Muscle of back (tissue), 11 donors: ENCODE results near the gene TRMT61A. TPM values are rescaled to one million over a fixed set of nuclear protein-coding genes. Genes with fewer than 3 reads are reported as not detected.

ENCODE experiments used
- DNase-seq, 3 donors: peaks; one replicate each; pipeline versions ENCODE4 v3.0.0 to v3.0.0-alpha.2; 2013
- polyA plus RNA-seq, 10 donors: library from polyadenylated mRNA; unstranded; fragments of 120-200 nt; gene quantifications; one replicate each; pipeline ENCODE4 v1.2.1, GENCODE V29; 2013; ENCODE audit not compliant: insufficient read length in 10 of 10

The TRMT61A gene
- polyA plus RNA-seq, 10 donors = 5.4 to 7.9 (median 6.8) TPM

DNA sequence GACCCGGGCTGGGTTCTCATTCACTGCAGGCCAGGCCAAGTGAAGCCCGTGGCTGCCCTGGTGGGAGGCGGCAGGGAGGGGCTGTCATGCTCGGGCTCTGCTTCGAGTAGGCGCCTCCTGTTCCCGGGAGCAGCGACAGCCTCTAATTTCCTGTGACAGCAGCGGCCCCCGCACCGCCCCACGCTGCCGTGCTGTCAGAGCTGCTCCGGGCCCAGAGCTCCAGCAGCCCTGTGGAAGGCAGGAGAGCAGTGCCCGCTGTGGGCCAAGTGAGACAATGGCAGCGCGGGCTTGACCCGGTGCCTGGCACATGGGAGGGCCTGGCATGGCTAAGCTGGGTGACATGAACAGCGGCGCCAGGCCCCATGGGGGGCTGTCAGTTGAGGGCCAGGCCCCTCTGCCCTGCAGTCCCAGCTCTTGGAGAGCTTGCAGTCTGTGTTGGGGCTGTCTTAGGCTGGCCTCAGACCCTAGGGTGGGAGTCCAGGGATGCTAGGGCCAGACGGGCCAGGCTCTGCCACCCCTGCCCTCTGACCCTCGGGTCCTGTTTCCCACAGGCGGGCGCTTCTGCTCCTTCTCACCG is 5.1 kb downstream of the TRMT61A start:
- DNase-seq = no peak

DNA sequence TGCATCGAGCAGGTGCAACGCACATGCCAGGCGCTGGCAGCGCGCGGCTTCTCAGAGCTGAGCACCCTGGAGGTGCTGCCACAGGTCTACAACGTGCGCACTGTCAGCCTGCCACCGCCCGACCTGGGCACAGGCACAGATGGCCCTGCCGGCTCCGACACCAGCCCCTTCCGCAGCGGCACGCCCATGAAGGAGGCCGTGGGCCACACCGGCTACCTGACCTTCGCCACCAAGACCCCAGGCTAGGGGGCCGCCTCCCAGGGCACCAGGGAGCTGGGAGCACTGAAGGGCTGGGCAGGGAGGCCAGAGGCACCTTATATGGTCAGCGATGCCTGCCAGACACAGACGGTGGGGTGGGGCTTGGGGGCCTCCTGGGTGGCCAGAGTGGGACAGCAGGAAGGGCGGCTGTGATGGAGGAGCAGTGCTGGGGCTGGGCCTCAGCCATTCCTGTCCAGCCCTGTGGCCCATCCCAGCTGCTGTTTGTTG is 5.6 kb downstream of the TRMT61A start:
- DNase-seq = no peak

DNA sequence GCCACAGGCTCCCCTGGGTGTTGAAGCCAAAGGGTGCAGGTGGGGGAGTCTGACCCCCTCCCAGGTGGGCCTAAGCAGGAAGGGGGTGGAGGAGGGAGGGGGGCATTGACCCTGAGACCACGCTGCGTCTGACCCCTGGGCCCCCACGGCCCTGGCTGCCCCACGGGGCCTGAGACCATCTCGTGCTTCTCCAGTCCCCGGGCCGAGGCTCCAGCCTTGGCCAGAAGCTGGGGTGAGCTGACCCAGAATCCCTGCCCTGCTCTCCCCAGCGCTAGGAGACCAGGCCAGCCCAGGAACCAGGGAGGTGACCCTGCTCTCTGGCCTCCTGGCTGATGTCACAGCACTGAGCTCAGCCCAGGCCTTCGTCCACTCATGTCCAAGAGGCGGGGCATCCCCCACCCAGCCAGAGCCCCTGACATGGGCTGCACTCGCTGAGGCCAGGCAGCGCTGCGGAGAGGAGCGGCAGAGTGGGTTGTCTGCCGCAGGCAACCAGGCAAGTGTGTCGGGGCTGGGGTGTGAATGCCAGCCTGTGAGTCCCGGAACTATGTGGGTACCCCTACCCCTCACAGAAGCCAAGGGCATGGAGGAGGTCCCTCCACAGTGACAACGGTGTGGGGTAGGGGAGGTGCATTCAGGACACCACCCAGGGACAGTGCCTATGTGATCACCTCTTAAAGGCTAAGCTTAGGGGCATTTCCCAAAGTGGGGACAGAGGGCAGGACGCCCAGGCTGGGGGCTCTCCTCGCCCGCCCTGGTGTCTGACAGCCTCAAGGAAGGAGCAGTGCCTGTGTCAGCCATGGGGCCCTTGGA is 6.3 kb downstream of the TRMT61A start:
- DNase-seq = no peak

DNA sequence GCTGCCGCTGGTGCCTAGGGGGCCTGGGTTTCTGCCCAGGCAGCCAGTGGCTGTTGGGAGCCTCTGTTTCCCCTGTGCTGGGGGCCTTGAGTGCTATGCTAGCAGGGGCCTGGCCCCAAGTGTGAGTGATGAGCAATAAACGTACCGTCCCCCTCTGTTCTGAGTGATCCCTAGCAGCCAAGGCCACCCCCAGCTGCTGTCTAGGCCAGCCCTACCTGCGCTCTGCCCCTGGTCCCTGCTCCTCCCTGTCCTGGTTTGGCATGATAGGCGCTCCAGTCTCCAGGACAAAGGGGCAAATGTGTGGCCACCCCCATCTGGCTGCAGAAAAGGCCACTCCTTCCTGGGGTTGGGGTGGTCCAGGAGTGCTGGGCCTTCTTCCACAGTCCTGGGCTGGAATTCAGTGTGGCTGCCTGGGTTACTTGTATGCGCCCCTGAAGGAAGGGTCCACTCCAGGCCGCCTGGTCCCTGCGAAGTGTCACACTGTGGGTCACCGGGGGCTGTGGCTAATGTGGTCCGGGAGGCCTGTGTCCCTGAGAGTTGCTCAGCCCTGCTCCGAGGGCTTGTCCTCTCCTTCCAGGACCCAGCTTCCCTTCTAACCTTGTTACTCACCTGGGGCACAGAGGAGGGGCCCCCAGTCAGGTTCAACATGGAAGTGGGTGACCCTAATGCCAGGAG is 7.0 kb downstream of the TRMT61A start:
- DNase-seq = no peak

DNA sequence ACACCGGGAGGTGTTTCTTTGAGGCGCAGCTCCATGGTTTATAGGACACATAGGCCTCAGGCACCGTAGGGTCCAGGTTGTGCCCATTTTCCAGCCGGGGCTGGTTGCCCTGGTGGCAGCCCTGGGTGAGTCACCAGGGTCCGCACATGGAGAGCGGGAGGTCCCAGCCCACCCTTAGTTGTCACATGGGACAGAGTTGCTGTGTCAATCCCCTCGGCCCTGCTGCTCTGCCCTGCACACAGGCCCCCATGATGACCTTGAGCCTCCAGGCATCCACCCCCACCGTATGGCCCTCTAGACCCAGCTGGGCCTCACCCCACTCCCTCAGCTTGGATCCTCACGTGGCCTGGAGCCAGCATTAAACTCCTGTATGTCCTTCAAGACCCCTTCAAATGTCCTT is 7.7 kb downstream of the TRMT61A start:
- DNase-seq = no peak

DNA sequence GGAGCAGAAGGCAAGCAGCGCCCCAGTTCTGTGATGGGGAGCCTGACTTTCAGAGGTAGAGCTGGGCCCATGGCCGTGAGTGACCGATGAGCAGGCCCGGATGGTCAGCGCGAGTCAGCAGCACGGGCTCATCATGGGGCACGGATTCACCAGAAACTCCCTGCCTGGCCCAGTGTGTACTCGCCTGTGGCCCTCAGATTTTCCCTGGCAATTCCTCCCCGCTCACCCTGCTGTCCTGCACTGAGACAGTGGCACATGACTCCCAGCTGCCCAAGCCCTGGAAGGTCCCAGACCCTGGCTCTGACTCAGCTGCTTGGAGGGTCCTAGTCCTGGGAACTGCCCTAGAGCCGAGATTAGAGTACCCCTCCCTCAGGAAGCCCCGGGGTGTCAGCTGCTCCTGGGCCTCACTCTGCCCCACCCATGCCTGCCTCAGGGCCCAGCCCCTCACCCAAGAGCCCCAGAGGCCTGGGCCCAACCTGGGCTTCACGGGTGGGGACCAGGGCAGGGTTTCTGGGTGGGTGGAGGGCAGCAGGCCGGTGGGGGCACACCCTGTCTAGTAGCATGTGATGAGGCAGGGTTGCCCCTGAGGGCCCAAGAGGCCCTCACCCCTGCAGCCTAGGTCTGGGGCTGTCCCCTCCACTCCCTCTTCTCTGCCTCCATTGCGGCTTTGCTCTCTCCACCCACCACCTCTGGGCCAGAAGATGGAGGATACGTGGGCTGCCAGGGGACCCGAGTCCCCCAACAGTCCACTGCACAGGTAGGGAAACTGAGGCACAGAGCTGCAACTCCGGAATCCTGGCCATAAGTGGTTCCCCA is 8.4 kb downstream of the TRMT61A start:
- no peak for DNase-seq

DNA sequence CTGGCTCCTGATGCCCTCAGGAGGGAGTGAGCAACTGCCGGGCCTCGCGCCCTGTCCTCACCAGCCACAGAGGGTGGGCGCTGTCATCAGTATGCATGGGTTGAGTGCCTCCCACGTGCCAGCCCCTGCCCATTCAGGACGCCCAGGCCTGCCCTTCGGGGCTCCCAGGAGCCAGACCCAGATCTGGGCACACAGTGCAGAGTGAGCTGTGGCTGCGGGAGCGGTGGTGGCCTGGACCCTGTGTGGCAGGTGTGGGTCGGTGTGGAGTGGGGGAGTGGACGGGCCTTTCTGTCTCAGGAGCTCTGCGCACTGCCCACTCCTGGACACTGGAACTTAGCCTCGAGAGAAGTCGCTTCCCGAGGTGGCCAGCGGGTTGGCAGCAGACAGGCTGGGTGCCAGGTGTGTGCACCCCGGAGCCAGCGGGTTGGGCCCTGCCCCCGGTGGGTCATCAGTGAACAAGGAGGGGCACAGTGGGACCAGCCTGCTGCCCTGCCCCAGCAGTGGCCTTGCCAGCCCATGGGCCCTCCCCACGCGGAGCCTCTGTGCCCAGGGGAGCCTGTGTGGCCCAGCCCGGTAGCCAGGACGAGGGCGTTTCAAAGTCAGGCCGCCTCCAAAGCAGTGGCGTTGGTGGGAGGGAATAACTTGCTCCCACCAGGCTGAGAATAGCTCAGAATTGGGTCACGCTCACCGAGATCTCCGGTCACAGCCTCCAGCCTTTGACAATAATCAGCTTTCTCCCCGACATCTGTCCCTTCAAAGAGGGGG is 9.5 kb downstream of the TRMT61A start:
- DNase-seq = no peak

DNA sequence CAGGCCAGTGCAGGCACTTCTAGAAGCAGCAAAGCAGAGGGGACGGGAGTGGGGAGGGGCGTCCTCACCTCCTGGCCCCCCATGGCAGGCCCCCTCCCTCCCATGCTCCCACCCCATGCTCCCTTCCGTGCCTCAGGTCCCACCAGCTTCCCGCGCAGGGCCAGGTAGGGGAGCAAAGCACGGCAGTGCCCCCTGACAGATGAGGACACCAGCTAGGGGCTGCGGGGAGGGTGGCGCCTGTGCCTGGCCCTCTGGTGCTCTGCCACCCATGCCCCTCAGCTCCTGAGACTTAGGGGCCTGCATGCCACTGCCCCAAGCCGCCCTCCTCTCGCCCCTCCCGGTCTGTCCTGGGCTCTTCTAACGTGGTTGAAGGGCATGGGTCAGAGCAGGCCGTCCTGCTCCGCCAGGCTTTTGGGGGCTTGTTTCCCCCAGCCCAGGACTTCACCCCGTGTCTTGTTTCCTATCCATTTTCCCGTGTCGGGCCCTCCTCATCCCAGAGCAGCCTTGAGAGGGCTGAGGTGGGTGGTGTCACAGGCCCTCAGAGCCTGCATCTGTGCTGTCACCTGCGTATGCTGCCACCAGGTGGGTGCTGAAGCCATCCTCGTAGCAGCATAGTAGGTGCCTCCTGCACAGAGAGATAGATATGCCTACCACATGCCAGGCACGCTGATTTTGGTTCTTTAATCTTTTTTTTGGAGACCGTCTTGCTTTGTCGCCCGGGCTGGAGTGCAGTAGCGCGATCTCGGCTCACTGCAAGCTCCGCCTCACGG is 10.2 kb downstream of the TRMT61A start:
- no peak for DNase-seq

DNA sequence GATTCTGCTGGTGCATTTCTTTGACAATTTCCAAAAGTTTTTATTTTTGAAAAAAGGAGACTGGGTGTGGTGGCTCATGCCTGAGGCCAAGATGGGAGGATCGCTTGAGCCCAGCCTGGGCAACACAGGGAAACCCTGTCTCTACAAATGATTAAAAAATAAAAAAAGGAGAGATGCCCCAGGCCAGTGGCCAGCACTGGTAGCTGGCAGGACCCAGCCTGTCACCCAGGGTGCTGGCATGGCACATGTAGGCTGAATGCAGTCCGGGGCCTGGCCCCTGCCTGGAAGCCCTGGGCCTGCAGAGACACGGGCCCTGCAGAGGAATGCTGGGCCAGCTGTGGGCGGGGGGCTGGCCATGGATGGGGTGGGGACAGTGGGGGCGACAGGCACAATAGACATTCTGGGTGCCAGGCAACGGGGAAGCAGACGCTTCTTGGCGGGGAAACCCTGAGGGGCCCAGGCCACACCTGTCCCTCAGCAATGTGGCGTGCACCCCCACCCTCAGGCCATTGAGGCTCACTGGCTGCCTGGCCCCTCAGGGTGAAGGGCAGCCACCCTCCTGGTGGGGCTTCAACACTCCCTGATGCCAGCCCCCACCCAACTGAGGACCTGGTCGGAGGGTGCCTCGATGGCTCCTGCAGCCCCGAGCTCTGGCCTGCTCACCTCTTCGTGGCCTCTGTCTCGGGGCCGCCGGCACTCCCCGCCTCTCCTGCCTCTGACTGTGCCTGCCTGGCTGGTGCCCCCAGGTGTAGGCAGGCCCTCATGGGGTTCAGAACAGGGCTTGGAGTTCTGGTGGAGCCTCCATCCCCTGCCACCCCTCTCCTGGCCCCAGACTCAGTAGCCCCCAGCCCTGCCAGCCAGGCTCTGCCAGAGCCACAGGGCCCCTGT is 12.1 kb downstream of the TRMT61A start:
- peak in 1 of 3 donors; percentile 46 for DNase-seq

DNA sequence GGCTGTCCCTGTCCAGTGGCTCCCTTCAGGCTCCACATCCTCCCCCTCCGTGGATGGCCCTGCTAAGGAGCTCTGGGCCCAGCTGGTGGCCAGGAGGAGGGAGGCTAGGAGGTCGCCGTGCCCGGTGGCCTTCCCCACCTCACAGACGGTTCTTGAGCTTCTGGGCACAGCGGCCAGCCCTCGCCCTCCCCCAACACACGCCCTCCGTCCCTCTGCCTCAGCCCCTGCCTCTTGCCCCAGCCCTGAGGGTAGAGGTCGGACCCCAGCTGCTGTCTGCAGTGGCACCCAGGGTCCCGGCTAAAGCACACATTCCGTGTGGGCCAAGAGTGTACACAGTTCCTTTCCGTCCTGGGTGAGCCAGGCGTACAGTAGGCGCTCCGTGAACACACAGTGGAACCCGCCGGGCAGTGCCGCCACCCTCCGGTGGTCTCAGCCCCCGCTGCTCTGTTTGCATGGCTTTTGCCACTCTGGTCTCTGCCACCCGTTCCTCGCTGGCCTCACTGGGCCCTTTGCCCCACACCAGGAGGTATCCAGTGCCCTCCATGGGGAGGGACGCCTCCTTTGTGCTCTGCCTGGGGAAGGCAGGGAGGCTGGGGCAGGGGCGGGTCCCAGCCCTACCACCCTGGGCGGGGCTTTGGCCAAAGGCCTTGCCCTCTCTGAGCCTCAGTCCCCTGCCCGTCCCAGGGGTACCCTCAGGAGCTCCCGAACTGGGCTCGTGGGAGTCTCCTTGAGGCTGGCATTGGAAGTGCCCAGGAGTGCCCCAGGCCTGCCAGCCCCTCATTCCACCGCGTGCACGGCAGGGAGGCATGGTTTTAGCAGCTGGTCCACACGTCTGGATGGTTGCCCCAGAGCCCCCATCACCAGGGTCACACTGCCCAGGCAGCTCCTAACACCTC is 13.0 kb downstream of the TRMT61A start:
- no peak for DNase-seq

DNA sequence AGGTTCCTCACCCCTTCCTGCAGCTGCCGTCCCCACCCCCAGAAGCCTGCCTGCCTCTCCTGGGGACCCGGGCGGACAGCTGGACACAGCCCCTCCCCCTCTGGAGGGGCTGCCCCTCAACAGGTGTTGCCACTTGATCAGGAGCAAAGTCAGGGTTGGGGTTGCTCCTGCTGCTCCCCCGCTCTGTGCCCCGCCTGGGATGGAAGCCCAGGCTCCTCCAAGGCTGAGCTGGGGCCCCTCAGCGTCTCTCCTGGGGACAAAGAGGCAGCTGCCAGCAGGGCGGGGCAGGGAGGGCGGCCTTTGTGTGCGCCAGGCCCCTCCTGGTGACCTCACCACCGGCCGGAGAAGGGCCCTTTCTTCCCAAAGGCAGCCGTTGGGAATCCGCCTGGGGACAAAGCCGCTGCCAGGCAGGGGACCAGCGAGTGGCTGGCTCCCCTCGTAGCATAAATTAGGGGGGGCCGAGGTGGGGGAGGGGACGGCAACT is 13.7 kb downstream of the TRMT61A start:
- peak in 2 of 3 donors; percentile 72 to 90 for DNase-seq

DNA sequence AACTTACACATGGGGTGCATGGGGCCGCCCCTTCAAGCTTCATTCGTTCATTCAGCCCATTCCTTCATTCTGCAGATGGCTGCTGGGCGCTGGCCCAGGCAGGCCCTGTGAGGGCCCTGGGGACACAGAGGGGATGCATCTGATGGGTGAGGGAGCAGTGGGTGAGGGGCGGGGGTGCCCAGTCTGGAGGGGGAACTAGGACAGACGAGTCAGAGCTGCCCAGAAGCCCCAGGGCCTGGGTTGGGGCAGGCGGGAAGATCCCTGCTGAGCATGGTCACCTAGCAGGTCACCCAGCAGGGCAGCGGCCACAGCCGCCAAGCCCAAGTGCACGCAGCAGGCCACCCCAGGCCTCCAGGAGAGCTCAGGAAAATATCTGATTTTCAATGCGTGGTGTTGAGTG is 14.1 kb downstream of the TRMT61A start:
- no peak for DNase-seq

DNA sequence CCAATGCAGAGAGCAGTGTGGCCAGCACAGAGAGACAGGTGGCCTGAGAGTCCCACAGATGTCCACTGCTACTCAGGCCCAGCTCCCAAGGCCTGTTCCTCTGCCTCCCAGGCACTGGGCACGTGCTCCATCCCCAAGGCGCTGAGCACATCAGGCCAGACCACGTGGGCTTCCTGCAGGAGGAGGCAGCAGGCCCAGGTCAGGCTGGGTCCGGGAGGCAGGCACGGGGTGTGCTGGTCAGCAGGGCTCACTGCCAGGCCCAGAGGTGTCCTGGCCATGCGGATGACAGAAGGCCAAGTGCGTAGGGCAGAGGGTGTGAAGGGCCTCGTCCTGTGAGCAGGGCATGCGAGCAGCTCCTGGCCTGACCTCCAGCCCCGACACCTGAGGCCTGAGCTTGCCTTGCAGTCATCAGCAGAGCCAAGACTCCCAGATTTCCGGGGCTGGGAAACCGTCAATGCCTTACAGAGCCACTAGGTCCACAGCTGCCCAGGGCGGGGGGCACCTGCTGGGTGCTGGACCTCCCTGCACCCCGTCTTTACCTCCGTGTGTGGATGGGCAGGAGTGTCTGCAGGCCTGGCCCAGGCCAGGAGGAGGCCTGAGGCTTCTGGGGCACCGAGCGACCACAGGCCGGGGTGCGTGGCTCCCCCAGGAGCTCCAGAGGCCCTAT is 14.9 kb downstream of the TRMT61A start:
- DNase-seq = peak in 1 of 3 donors; percentile 55

DNA sequence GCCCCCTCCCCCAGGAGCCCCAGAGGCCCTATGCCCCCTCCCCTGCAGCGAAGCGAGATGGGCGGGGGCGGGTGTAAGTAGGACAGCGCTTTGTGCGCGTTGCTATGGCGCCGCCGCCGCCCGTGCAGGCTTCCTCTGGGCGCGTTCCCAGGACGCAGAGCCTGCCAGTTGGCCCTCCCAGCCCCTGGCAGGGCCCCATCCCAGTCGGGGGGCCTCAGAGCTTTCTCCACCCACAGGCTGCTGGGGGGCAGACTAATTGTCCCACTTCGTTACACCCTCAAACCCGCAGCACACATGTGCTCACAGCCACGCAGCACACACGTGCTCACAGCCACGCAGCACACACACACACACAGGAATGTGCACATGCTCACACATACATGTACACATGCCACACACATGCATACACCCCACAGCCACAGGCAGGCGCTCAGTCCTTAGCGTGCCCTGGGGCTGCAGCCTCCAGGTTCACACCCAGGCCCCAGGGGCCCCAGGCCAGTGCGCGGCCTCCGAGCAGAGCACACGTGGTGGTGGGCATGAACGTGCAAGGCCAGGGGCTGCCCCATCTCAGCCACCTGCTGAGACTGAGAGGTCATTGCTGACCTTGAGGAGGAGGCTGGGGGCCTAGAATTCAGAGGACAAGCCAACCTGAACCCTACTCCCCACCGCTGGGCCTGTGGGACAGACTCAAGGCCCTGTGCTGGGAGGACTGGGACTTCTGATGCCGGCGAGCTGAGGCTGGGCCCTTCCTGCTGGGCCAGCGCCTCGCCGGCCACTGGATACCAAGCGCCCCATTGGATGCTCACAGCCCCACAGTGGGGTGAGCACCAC is 15.6 kb downstream of the TRMT61A start:
- peak in 2 of 3 donors; percentile 75 to 90 for DNase-seq

DNA sequence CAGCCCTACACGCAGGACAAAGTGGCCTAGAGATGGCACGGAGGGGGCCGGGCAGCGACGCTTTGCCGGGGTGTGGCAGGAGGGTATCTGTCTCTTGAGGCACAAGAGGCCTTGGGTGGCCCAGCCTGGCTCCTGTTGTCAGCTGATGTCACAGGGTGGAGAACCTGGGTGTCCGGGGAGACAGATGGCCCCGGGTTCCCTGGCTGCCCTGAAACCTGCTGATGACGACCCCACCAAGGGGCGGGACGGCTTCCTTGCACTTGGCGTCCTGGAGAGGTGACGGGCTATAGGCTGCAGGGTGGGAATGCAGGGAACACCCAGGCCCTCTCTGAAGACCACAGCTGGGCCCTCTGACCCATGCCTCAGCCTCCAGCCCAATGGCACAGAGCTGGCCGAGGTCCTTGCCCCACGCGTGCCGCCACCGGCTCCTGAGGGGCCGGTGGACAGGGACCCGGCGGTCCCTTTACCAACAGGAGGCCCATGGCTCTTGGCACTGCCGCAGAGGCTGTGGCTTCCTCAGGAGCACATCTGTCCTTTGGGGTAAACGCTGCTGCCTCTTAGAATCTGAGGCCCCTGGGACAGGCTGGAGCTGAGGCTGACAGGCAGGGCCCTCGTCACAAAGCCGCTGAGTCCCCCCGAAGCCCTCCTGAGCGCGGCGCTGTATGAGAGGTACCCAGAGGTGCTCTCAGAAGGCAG is 16.4 kb downstream of the TRMT61A start:
- DNase-seq = no peak
